GM19043 (cell line): ENCODE data around the gene DNAH7.

Source experiments
- ATAC-seq: cut with Tn5 transposase; IDR thresholded peaks from one replicate; pipeline ENCODE4 v1.9.1; 2021; ENCODE audit warnings: low read depth; ENCODE audit not compliant: unreplicated experiment

The DNAH7 gene

GRCh38 chr2:195818106-195818505 lies 250.5 kb downstream of the DNAH7 start:
- no peak for ATAC-seq

- no peak for ATAC-seq
Observed at GRCh38 chr2:195815083-195815482, 253.6 kb downstream of the DNAH7 start.

GRCh38 chr2:195813421-195813820 lies 255.2 kb downstream of the DNAH7 start:
- ATAC-seq = no peak

GRCh38 chr2:195810340-195811098 lies 258.1 kb downstream of the DNAH7 start:
- ATAC-seq = no peak

- ATAC-seq = no peak
Observed at GRCh38 chr2:195808189-195808588, 260.4 kb downstream of the DNAH7 start.

- no peak for ATAC-seq
Observed at GRCh38 chr2:195805283-195805976, 263.2 kb downstream of the DNAH7 start.

- no peak for ATAC-seq
Observed at GRCh38 chr2:195795879-195796278, 272.8 kb downstream of the DNAH7 start.

GRCh38 chr2:195793881-195794280 lies 274.8 kb downstream of the DNAH7 start:
- no peak for ATAC-seq

- no peak for ATAC-seq
Observed at GRCh38 chr2:195782156-195782555, 286.5 kb downstream of the DNAH7 start.

- no peak for ATAC-seq
Observed at GRCh38 chr2:195779491-195779890, 289.1 kb downstream of the DNAH7 start.

GRCh38 chr2:195769975-195770374 lies 298.7 kb downstream of the DNAH7 start:
- no peak for ATAC-seq

GRCh38 chr2:195768431-195768830 lies 300.2 kb downstream of the DNAH7 start:
- ATAC-seq = no peak

GRCh38 chr2:195766691-195767090 lies 301.9 kb downstream of the DNAH7 start:
- ATAC-seq = no peak

- ATAC-seq = no peak
Observed at GRCh38 chr2:195763866-195764265, 304.8 kb downstream of the DNAH7 start.

- no peak for ATAC-seq
Observed at GRCh38 chr2:195759877-195760276, 308.8 kb downstream of the DNAH7 start.

- ATAC-seq = no peak
Observed at GRCh38 chr2:195758846-195759245, 309.8 kb downstream of the DNAH7 start.

- ATAC-seq = no peak
Observed at GRCh38 chr2:195756218-195756942, 312.3 kb downstream of the DNAH7 start.

- no peak for ATAC-seq
Observed at GRCh38 chr2:195741191-195741590, 327.4 kb downstream of the DNAH7 start.

- no peak for ATAC-seq
Observed at GRCh38 chr2:195737511-195738325, 330.9 kb downstream of the DNAH7 start.

- ATAC-seq = no peak
Observed at GRCh38 chr2:195735347-195735746, 333.3 kb downstream of the DNAH7 start.

- ATAC-seq = no peak
Observed at GRCh38 chr2:195734931-195735330, 333.7 kb downstream of the DNAH7 start.
